GM12878 (cell line): ENCODE data around the gene CCDC54. TPM values are rescaled to one million over a fixed set of nuclear protein-coding genes. Genes with fewer than 3 reads are reported as not detected.

Experiments used
- ATAC-seq: fragments of 200-7000 bp; cut with Tn5 transposase; 3 replicates; pipeline ENCODE4 v1.9.1; 2020; ENCODE audit warnings: mild to moderate bottlenecking, moderate library complexity
- BruUV-seq: library from RNA; stranded (reverse); fragments of 400-500 nt; replicated peaks from 2 replicates; lab custom pipeline; 2021; lab: Mats Ljungman, UMichigan
- CTCF ChIA-PET: fragments of 300-600 bp; sonication (Branson Sonifier 250); formaldehyde crosslinking; extraction: SDS; loops from one replicate; lab custom pipeline; 2021; ENCODE audit warnings: inconsistent platforms; lab: Yijun Ruan, JAX
- POLR2A ChIA-PET: fragments of 350-600 bp; formaldehyde crosslinking; extraction: SDS; loops from one replicate; lab custom pipeline; 2021; ENCODE audit warnings: inconsistent platforms; lab: Charles Lee
- RAD21 ChIA-PET: fragments of 300-600 bp; sonication (Branson Sonifier 250); formaldehyde crosslinking; loops from one replicate; lab custom pipeline; 2023; ENCODE audit warnings: antibody characterized with exemption; ENCODE audit not compliant: unreplicated experiment; lab: Charles Lee
- SMC1A ChIA-PET: fragments of 300-600 bp; sonication (Branson Sonifier 250); formaldehyde crosslinking; loops from one replicate; lab custom pipeline; 2023; ENCODE audit not compliant: unreplicated experiment, uncharacterized antibody; lab: Charles Lee
- DNase-seq: peaks from one replicate; pipeline ENCODE4 v3.0.0-alpha.2; 2011; ENCODE audit warnings: low read depth, low spot score
- FAIRE-seq: peaks from 3 replicates; lab custom pipeline; 2011; peaks lifted over from hg19 to GRCh38; lab: Jason Lieb, UNC
- H2AFZ ChIP-seq: 2 replicates; pipeline ENCODE4 v1.6.0; 2011; ENCODE audit warnings: low read depth, low read length, control low read depth; ENCODE audit not compliant: control insufficient read depth
- H3K27ac ChIP-seq: 2 replicates; pipeline ENCODE4 v1.5.1; 2011; ENCODE audit warnings: control low read depth; ENCODE audit not compliant: control insufficient read depth, insufficient read depth
- H3K27me3 ChIP-seq, 2 experiments: replicated peaks in 1 of 2; 2 replicates each; pipeline versions ENCODE4 v1.6.0 to v1.6.1; 2011; ENCODE audit warnings: low read length in 1 of 2; ENCODE audit not compliant: control insufficient read depth in 2 of 2, insufficient read depth in 2 of 2
- H3K36me3 ChIP-seq, 2 experiments: 2 replicates each; pipeline ENCODE4 v1.5.1; 2011; ENCODE audit warnings: low read length in 1 of 2; ENCODE audit not compliant: control insufficient read depth in 2 of 2, insufficient read depth in 2 of 2
- H3K4me1 ChIP-seq: 2 replicates; pipeline ENCODE4 v1.6.1; 2011; ENCODE audit warnings: mild to moderate bottlenecking, low read length, moderate library complexity, mixed read lengths; ENCODE audit not compliant: control insufficient read depth, insufficient read depth
- H3K4me2 ChIP-seq: 2 replicates; pipeline ENCODE4 v1.6.0; 2011; ENCODE audit warnings: control low read depth; ENCODE audit not compliant: control insufficient read depth, insufficient read depth
- H3K4me3 ChIP-seq: fragments of 200-600 bp; sonication (generic); 2 replicates; pipeline ENCODE4 v1.5.1; 2016
- H3K79me2 ChIP-seq: 2 replicates; pipeline ENCODE4 v1.6.0; 2011; ENCODE audit warnings: low read length; ENCODE audit not compliant: control insufficient read depth, insufficient read depth
- H3K9ac ChIP-seq: 2 replicates; pipeline ENCODE4 v1.8.0; 2011; ENCODE audit warnings: low read length, control low read depth, mixed read lengths; ENCODE audit not compliant: control insufficient read depth, insufficient read depth
- H3K9me3 ChIP-seq: replicated peaks from 3 replicates; pipeline ENCODE4 v1.5.1; 2011; ENCODE audit warnings: mild to moderate bottlenecking, low read length; ENCODE audit not compliant: control insufficient read depth, insufficient read depth
- H4K20me1 ChIP-seq: 2 replicates; pipeline ENCODE4 v1.6.0; 2011; ENCODE audit not compliant: control insufficient read depth, insufficient read depth
- ASH2L ChIP-seq: fragments of 300-600, 200-600 bp; sonication (generic); IDR thresholded peaks from 2 replicates; pipeline ENCODE4 v1.6.1; 2017; ENCODE audit warnings: low read depth, mild to moderate bottlenecking, borderline replicate concordance
- CHD2 ChIP-seq: IDR thresholded peaks from 2 replicates; pipeline ENCODE4 v1.6.1; 2011; ENCODE audit warnings: low read depth, low read length, improper control_type of control experiment, borderline replicate concordance
- HDAC2 ChIP-seq: fragments of 200-600 bp; sonication (generic); IDR thresholded peaks from 2 replicates; pipeline ENCODE4 v1.6.1; 2017
- NFIC ChIP-seq: IDR thresholded peaks from 2 replicates; pipeline ENCODE4 v1.6.1; 2012; ENCODE audit warnings: low read depth, mild to moderate bottlenecking, inconsistent platforms, low read length, moderate library complexity
- NR2C1 ChIP-seq: fragments of 450-650 bp; IDR thresholded peaks from 2 replicates; pipeline ENCODE4 v1.6.1; 2017; ENCODE audit warnings: antibody characterized with exemption, mild to moderate bottlenecking, moderate library complexity
- PAX8 ChIP-seq: fragments of 450-650 bp; IDR thresholded peaks from 2 replicates; pipeline ENCODE4 v1.6.1; 2017; ENCODE audit warnings: mild to moderate bottlenecking, moderate library complexity
- RBBP5 ChIP-seq: fragments of 200-600 bp; sonication (generic); conservative IDR thresholded peaks from 2 replicates; pipeline ENCODE4 v1.6.1; 2016
- TAF1 ChIP-seq: IDR thresholded peaks from 2 replicates; pipeline ENCODE4 v1.6.1; 2011; ENCODE audit warnings: mild to moderate bottlenecking, low read depth, low read length, borderline replicate concordance
- WRNIP1 ChIP-seq: IDR thresholded peaks from 2 replicates; pipeline ENCODE4 v1.6.1; 2011; ENCODE audit warnings: low read depth, low read length, improper control_type of control experiment, borderline replicate concordance
- WGBS: methylation state at CpG from one replicate; pipeline ENCODE4 v1.1.6; 2016; ENCODE audit warnings: low lambda C conversion rate; ENCODE audit not compliant: insufficient replicate concordance, insufficient coverage; ENCODE audit errors: missing lambda C conversion rate; 5-methylcytosine and 5-hydroxymethylcytosine counted together
- in situ Hi-C: fragments of 300-500 bp; cut with MboI; formaldehyde crosslinking; loops from 9 replicates; pipeline ENCODE4 v1.14.3; 2018; ENCODE audit warnings: mixed read lengths
- intact Hi-C: fragments of 100-400 bp; cut with micrococcal nuclease; formaldehyde crosslinking; loops from one replicate; pipeline ENCODE4 v1.14.2; 2022; ENCODE audit not compliant: unreplicated experiment
- polyA plus RNA-seq, 11 experiments: library from polyadenylated mRNA; depleted of rRNA in 4 of 11; unstranded in 6 of 11; stranded (reverse) in 5 of 11; fragments of >200 nt; fragmentation: Nextera tagmentation in 4 of 11; fragmentation: Illumina TruSeq in 1 of 11; extraction: Ambion mirVana in 4 of 11; extraction: Trizol in 1 of 11; gene quantifications; 1 replicate in 1 of 11; 2 replicates in 10 of 11; pipeline versions ENCODE4 v1.2.1 to v1.2.3, GENCODE V29; 2011 to 2016; ENCODE audit warnings: inconsistent platforms in 2 of 11, missing spikeins in 2 of 11, low read depth in 1 of 11
- total RNA-seq, 4 experiments: library from RNA; depleted of rRNA in 3 of 4; stranded (reverse); fragments of >200 nt in 3 of 4; fragmentation: Illumina TruSeq in 1 of 4; extraction: Trizol in 1 of 4; gene quantifications; 2 replicates each; pipeline versions ENCODE4 v1.2.1 to v1.2.3, GENCODE V29; 2013 to 2021

The CCDC54 gene
- total and polyA plus RNA-seq, 10 of the 15 experiments (the other 5 are each of a cell fraction or from before 2014, with no cell fraction given): not detected

GRCh38 chr3:107394502-107394901 lies 17.3 kb downstream of the CCDC54 start (continued):
- TF ChIP-seq NR2C1 (no peak), HDAC2 (no peak), TAF1 (no peak), RBBP5 (no peak)

- ChIA-PET CTCF (no interaction called here), SMC1A (interaction anchor here (0.9 to 1.1 kb wide), 2 partner anchors 21 to 26 kb away, joined by 3 read pairs; no protein-coding TSS in a partner anchor), RAD21 (no interaction called here), POLR2A (no interaction called here)
- DNase-seq: no peak
- Histone ChIP-seq H3K27me3 (no peaks in the 10 kb centered on the region; a peak in 1 of 4 replicates), H2AFZ (no peak overlapping the region), H3K9me3 (no peaks in the 10 kb centered on the region), H3K36me3 (no peaks in the 10 kb centered on the region), H3K4me3 (no peak overlapping the region), H4K20me1 (no peaks in the 10 kb centered on the region), H3K9ac (no peak overlapping the region), H3K4me1 (no peaks in the 10 kb centered on the region)
- BruUV-seq: no TSS peak
- in situ Hi-C loops: no loop called here
- WGBS: 31% methylated on average over 2 of the region's 2 CpGs
- intact Hi-C loops: no loop called here
- no peak for TF ChIP-seq CHD2
- no peak for TF ChIP-seq PAX8
- no peak for TF ChIP-seq WRNIP1
- no peak for TF ChIP-seq RBBP5
- TF ChIP-seq ASH2L: no peak
- no peak for TF ChIP-seq NFIC
- TF ChIP-seq, all 136 proteins: peak for 0
- Histone ChIP-seq H3K79me2 (no peaks in the 10 kb centered on the region), H3K4me2 (no peak overlapping the region), H3K27ac (no peak overlapping the region)
- ATAC-seq (no peak), FAIRE-seq (no peak)
Observed at GRCh38 chr3:107395066-107395465, 17.8 kb downstream of the CCDC54 start.
